ENCODE data around the gene YDJC. TPM values are rescaled to one million over a fixed set of nuclear protein-coding genes. Genes with fewer than 3 reads are reported as not detected.
"Not testable (repeated sequence)": the region's sequence is repeated elsewhere in the genome, so short reads cannot be mapped to it uniquely, and the experiment has no call there.

YDJC gene
- total RNA-seq, 1 donor from 2014 or later: 80.8 TPM

- H3K4me3 ChIP-seq: no peak overlapping the region
- no peak overlapping the region for H3K27ac ChIP-seq
- DNase-seq (ENCODE audit: low spot score in 2 of 2): no peak
- no peaks in the 10 kb centered on the region for H3K9me3 ChIP-seq
- no peaks in the 10 kb centered on the region for H3K27me3 ChIP-seq
- intact Hi-C loops (cut with DNase I): no loop called here
- H3K4me1 ChIP-seq: no peaks in the 10 kb centered on the region
- TF ChIP-seq, protein P1, sequence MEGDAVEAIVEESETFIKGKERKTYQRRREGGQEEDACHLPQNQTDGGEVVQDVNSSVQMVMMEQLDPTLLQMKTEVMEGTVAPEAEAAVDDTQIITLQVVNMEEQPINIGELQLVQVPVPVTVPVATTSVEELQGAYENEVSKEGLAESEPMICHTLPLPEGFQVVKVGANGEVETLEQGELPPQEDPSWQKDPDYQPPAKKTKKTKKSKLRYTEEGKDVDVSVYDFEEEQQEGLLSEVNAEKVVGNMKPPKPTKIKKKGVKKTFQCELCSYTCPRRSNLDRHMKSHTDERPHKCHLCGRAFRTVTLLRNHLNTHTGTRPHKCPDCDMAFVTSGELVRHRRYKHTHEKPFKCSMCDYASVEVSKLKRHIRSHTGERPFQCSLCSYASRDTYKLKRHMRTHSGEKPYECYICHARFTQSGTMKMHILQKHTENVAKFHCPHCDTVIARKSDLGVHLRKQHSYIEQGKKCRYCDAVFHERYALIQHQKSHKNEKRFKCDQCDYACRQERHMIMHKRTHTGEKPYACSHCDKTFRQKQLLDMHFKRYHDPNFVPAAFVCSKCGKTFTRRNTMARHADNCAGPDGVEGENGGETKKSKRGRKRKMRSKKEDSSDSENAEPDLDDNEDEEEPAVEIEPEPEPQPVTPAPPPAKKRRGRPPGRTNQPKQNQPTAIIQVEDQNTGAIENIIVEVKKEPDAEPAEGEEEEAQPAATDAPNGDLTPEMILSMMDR (IDR thresholded peaks at IDR 0.05): no peak
- peaks cover 21 to 41% of the 10 kb centered on the region in 2 donors for H3K36me3 ChIP-seq
Measured at GRCh38 chr22:21611210-21611977, 18.4 kb downstream of the YDJC start.

DNA sequence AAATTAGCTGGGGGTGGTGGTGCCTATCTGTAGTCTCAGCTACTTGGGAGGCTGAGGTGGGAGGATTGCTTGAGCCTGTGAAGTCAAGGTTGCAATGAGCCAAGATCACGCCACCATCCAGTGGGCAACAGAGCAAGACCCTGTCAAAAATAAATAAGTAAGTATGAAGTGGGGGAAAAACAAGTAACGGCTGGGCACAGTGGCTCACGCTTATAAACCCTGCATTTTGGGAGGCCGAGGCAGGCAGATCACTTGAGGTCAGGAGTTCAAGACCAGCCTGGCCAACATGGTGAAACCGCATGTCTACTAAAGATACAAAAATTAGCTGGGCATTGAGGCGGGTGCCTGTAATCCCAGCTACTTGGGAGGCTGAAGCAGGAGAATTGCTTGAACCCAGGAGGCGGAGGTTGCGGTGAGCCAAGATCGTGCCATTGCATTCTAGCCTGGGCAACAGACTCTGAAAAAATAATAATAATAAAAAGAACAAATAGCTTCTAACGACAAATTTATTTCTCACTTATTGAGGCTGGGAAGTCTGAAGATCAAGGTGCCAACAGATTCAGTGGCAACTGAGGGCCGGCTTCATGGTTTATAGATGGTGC is 20.2 kb downstream of the YDJC start:
- H3K27me3 ChIP-seq; DNase-seq (ENCODE audit: low spot score in 2 of 2); intact Hi-C loops (cut with DNase I): not testable (repeated sequence)

DNA sequence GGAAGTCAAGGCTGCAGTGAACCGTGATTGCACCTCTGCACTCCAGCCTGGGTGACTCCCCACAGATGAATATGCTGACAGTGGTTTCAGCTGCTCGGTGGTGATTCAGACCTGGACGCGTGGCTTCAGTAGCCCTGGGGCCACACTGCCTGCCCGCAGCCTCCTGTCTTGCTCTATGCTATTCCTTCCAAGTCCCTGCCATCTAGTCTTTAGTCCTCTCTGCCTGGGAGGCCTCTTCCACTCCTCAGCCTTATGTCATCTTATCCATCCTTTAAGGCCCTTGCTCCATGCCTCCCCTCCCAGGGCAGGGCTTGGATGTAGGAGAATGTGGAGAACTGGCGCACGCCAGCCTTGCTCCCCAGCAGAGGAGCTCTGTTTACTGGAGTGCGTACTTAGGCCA is 23.0 kb downstream of the YDJC start:
- intact Hi-C loops (cut with DNase I): no loop called here

More for the DNA sequence above, 20.2 kb downstream of the YDJC start:
- not testable (repeated sequence) for H3K9me3 ChIP-seq, H3K4me3 ChIP-seq, H3K27ac ChIP-seq, H3K4me1 ChIP-seq
- H3K36me3 ChIP-seq: peaks cover 18 to 36% of the 10 kb centered on the region in 2 donors

DNA sequence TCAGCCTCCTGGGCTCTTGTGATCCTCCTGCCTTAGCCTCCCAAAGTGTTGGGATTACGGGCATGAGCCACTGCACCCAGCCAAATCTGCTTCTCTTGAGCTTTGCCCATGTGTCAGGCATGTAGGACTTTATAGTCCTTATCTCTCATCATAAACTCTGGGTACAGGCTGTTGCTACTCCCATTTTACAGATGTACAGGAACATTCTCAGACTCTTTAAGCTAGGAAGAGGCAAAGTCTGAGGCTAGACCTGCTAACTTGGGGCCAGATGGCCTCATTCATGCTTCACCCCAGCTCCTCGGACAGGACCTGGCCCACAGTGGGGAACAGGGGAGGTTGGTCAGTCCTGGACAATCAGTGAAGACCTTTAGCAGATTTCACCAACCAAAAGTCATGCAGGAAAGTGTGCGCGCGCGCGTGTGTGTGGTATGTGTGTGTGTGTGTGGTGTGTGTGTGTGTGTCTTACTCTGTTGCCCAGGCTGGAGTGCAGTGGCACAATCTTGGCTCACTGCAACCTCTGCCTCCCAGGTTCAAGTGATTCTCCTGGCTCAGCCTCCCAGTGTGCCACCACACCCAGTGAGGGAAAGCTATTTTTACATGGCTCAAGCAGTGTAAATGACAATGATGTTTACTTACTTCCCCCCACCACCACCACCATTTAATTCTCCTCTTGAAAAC is 23.8 kb downstream of the YDJC start:
- Histone ChIP-seq H3K9me3 (no peaks in the 10 kb centered on the region), H3K4me3 (no peak overlapping the region), H3K4me1 (no peaks in the 10 kb centered on the region), H3K27ac (no peak overlapping the region), H3K27me3 (no peaks in the 10 kb centered on the region), H3K36me3 (peaks cover 4 to 6% of the 10 kb centered on the region in 2 donors)
- TF ChIP-seq, protein P1 (IDR thresholded peaks at IDR 0.05): no peak
- intact Hi-C loops (cut with DNase I): no loop called here
- no peak for DNase-seq (ENCODE audit: low spot score in 2 of 2)

More for the DNA sequence above, 23.0 kb downstream of the YDJC start:
- Histone ChIP-seq H3K27me3 (no peaks in the 10 kb centered on the region), H3K36me3 (peaks cover 9 to 13% of the 10 kb centered on the region in 2 donors), H3K4me3 (no peak overlapping the region), H3K27ac (no peak overlapping the region), H3K4me1 (no peaks in the 10 kb centered on the region), H3K9me3 (no peaks in the 10 kb centered on the region)
- TF ChIP-seq, protein P1 (IDR thresholded peaks at IDR 0.05): no peak
- DNase-seq (ENCODE audit: low spot score in 2 of 2): no peak

GRCh38 chr22:21603973-21604372 is 25.8 kb downstream of the YDJC start:
- Histone ChIP-seq H3K36me3 (no peaks in the 10 kb centered on the region), H3K27me3 (no peaks in the 10 kb centered on the region), H3K4me3 (no peak overlapping the region), H3K9me3 (no peaks in the 10 kb centered on the region), H3K27ac (no peak overlapping the region), H3K4me1 (peaks cover 0 to 8% of the 10 kb centered on the region in 2 donors)
- intact Hi-C loops (cut with DNase I): no loop called here
- no peak for DNase-seq (ENCODE audit: low spot score in 2 of 2)
- TF ChIP-seq, protein P1 (IDR thresholded peaks at IDR 0.05): no peak

DNA sequence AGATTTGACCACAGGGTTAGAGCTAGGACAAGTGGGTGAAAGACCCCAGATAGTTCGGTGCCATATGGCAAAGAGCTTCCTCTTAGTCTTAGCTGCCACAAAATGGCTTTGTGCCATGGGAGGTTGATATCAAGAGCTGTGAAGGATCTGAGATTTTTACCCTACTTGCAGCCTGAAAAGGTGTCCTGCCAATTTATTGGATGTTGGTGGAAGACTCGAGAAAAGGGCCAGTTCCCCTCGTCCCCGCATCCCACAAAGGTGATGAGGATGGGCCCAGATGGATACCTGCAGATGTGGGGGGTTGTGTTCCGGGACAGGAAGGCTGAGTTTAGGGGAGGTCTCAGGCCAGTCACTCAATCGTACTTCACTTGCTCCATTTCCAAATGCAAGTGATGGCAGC is 27.2 kb downstream of the YDJC start:
- intact Hi-C loops (cut with DNase I): no loop called here
- DNase-seq (ENCODE audit: low spot score in 2 of 2): no peak
- no peak overlapping the region for H3K27ac ChIP-seq

More for the DNA sequence above, 27.2 kb downstream of the YDJC start:
- no peaks in the 10 kb centered on the region for H3K9me3 ChIP-seq
- TF ChIP-seq, protein P1 (IDR thresholded peaks at IDR 0.05): no peak
- H3K36me3 ChIP-seq: no peaks in the 10 kb centered on the region
- H3K27me3 ChIP-seq: no peaks in the 10 kb centered on the region
- no peak overlapping the region for H3K4me3 ChIP-seq
- H3K4me1 ChIP-seq: peaks cover 0 to 8% of the 10 kb centered on the region in 2 donors
